ENCODE data around the gene C3orf18. TPM values are rescaled to one million over a fixed set of nuclear protein-coding genes. Genes with fewer than 3 reads are reported as not detected.

The C3orf18 gene
- total RNA-seq, 1 experiment from 2014 or later = 5.0 TPM

- Histone ChIP-seq H3K36me3 (ENCODE audit: control insufficient read depth, insufficient read depth, low read length) (no peaks in the 10 kb centered on the region), H3K27me3 (ENCODE audit: control insufficient read depth, insufficient read depth, low read length) (no peaks in the 10 kb centered on the region), H3K9me3 (ENCODE audit: control insufficient read depth, insufficient read depth, low read depth, low read length) (no peaks in the 10 kb centered on the region), H3K4me3 (ENCODE audit: low read depth in 2 of 2, low read length in 2 of 2) (no peak overlapping the region), H3K4me1 (ENCODE audit: control insufficient read depth, insufficient read depth, low read length) (no peaks in the 10 kb centered on the region), H3K27ac (ENCODE audit: low read length) (no peak overlapping the region)
- intact Hi-C loops (cut with micrococcal nuclease; ENCODE audit: unreplicated experiment) = loop anchor here (2.0 kb wide), 1 partner anchor 97 kb away; no protein-coding TSS in a partner anchor
- no TSS peak for BruUV-seq (replicated peaks)
- no peak for DNase-seq (ENCODE audit: low read depth, low spot score)
- TF ChIP-seq CTCF (IDR thresholded peaks at IDR 0.05) (no peak), SIN3A (IDR thresholded peaks at IDR 0.05; ENCODE audit: borderline replicate concordance, insufficient read depth, low read depth, low read length) (no peak), TCF7L2 (IDR thresholded peaks at IDR 0.05; ENCODE audit: low read depth, low read length) (no peak), POLR2AphosphoS5 (IDR thresholded peaks at IDR 0.05; ENCODE audit: low read depth, low read length) (no peak), REST (IDR thresholded peaks at IDR 0.05; ENCODE audit: insufficient read depth in 1 of 2, low read depth in 2 of 2, low read length in 1 of 2) (no peak)
- in situ Hi-C loops (cut with HindIII; ENCODE audit: low pct_unique_long_range_greater_than_20kb, low sequenced_read_pairs) = no loop called here
- ChIA-PET CTCF (interaction anchor here (0.5 kb wide), 1 partner anchor 118 kb away, joined by 4 read pairs; no protein-coding TSS in a partner anchor), POLR2A (no interaction called here)
- no peak for ATAC-seq
Measured at GRCh38 chr3:50517721-50518206, 49.8 kb downstream of the C3orf18 start.

GRCh38 chr3:50516440-50516871 is 51.1 kb downstream of the C3orf18 start:
- ATAC-seq = no peak
- H3K9me3 ChIP-seq (ENCODE audit: control insufficient read depth, insufficient read depth, low read depth, low read length) = no peaks in the 10 kb centered on the region
- no peaks in the 10 kb centered on the region for H3K4me1 ChIP-seq (ENCODE audit: control insufficient read depth, insufficient read depth, low read length)
- in situ Hi-C loops (cut with HindIII; ENCODE audit: low pct_unique_long_range_greater_than_20kb, low sequenced_read_pairs) (no loop called here), intact Hi-C loops (cut with micrococcal nuclease; ENCODE audit: unreplicated experiment) (no loop called here)
- TF ChIP-seq POLR2AphosphoS5 (IDR thresholded peaks at IDR 0.05; ENCODE audit: low read depth, low read length) (no peak), REST (IDR thresholded peaks at IDR 0.05; ENCODE audit: insufficient read depth in 1 of 2, low read depth in 2 of 2, low read length in 1 of 2) (no peak), SIN3A (IDR thresholded peaks at IDR 0.05; ENCODE audit: borderline replicate concordance, insufficient read depth, low read depth, low read length) (no peak), TCF7L2 (IDR thresholded peaks at IDR 0.05; ENCODE audit: low read depth, low read length) (no peak), CTCF (IDR thresholded peaks at IDR 0.05) (no peak)
- no peaks in the 10 kb centered on the region for H3K36me3 ChIP-seq (ENCODE audit: control insufficient read depth, insufficient read depth, low read length)
- H3K4me3 ChIP-seq (ENCODE audit: low read depth in 2 of 2, low read length in 2 of 2) = no peak overlapping the region
- H3K27ac ChIP-seq (ENCODE audit: low read length) = no peak overlapping the region
- ChIA-PET CTCF (no interaction called here), POLR2A (no interaction called here)
- no TSS peak for BruUV-seq (replicated peaks)
- DNase-seq (ENCODE audit: low read depth, low spot score) = no peak
- H3K27me3 ChIP-seq (ENCODE audit: control insufficient read depth, insufficient read depth, low read length) = no peaks in the 10 kb centered on the region

Measured in Panc1 (cell line).